ENCODE measurements around the gene ISLR2. TPM values are rescaled to one million over a fixed set of nuclear protein-coding genes. Genes with fewer than 3 reads are reported as not detected.
"Not testable (repeated sequence)": the region's sequence is repeated elsewhere in the genome, so short reads cannot be mapped to it uniquely, and the experiment has no call there.

Gene ISLR2
- total RNA-seq, 6 donors from 2014 or later = under 0.01 to 2.5 (median 1.3) TPM; not detected in 3

- TF ChIP-seq POLR2A (IDR thresholded peaks at IDR 0.05) = no peak
- no peak for TF ChIP-seq CTCF (IDR thresholded peaks at IDR 0.05)
- TF ChIP-seq POLR2AphosphoS5 (IDR thresholded peaks at IDR 0.05) = no peak
- TF ChIP-seq EP300 (IDR thresholded peaks at IDR 0.05) = no peak
- no peak for DNase-seq
- no peak for ATAC-seq (ENCODE audit: low FRiP score in 2 of 2)
- H3K36me3 ChIP-seq = no peaks in the 10 kb centered on the region
- H3K9me3 ChIP-seq = no peaks in the 10 kb centered on the region
- H3K27ac ChIP-seq = no peak overlapping the region
- no peaks in the 10 kb centered on the region for H3K27me3 ChIP-seq
- H3K4me3 ChIP-seq = no peak overlapping the region
- H3K4me1 ChIP-seq = peaks cover 0 to 5% (median 3%) of the 10 kb centered on the region in 4 donors
- 92 to 94% methylated on average over 1 of the region's 1 CpG for WGBS, 2 donors
Observed at GRCh38 chr15:74159773-74160172, 29.4 kb downstream of the ISLR2 start.

GRCh38 chr15:74160390-74160789 is 30.0 kb downstream of the ISLR2 start:
- H3K4me3 ChIP-seq; H3K4me1 ChIP-seq; H3K27ac ChIP-seq; H3K9me3 ChIP-seq; H3K27me3 ChIP-seq; ATAC-seq (ENCODE audit: low FRiP score in 2 of 2); H3K36me3 ChIP-seq; DNase-seq: not testable (repeated sequence)
- WGBS, 2 donors = 97 to 99% methylated on average over 3 of the region's 3 CpGs

GRCh38 chr15:74162195-74162536 is 31.8 kb downstream of the ISLR2 start:
- H3K27me3 ChIP-seq; DNase-seq; H3K4me3 ChIP-seq; H3K27ac ChIP-seq; H3K4me1 ChIP-seq; H3K9me3 ChIP-seq; ATAC-seq (ENCODE audit: low FRiP score in 2 of 2); H3K36me3 ChIP-seq: not testable (repeated sequence)
- 82 to 88% methylated on average over 3 of the region's 3 CpGs for WGBS, 2 donors

- Histone ChIP-seq H3K9me3 (no peaks in the 10 kb centered on the region), H3K27ac (no peak overlapping the region), H3K27me3 (no peaks in the 10 kb centered on the region), H3K36me3 (no peaks in the 10 kb centered on the region), H3K4me3 (no peak overlapping the region), H3K4me1 (no peaks in the 10 kb centered on the region)
- ATAC-seq (ENCODE audit: low FRiP score in 2 of 2) (no peak), DNase-seq (no peak)
- 81 to 96% methylated on average over 1 of the region's 1 CpG for WGBS, 2 donors
- TF ChIP-seq CTCF (IDR thresholded peaks at IDR 0.05) (no peak), POLR2A (IDR thresholded peaks at IDR 0.05) (no peak), POLR2AphosphoS5 (IDR thresholded peaks at IDR 0.05) (no peak), EP300 (IDR thresholded peaks at IDR 0.05) (no peak)
Observed at GRCh38 chr15:74165461-74165860, 35.1 kb downstream of the ISLR2 start.

GRCh38 chr15:74167891-74168331 is 37.5 kb downstream of the ISLR2 start:
- no peaks in the 10 kb centered on the region for H3K9me3 ChIP-seq
- DNase-seq = no peak
- WGBS, 2 donors = 83 to 88% methylated on average over 4 of the region's 4 CpGs
- no peak for ATAC-seq (ENCODE audit: low FRiP score in 2 of 2)
- H3K4me1 ChIP-seq = peaks cover 0 to 7% (median 3%) of the 10 kb centered on the region in 4 donors
- H3K4me3 ChIP-seq = no peak overlapping the region
- TF ChIP-seq POLR2A (IDR thresholded peaks at IDR 0.05) (no peak), CTCF (IDR thresholded peaks at IDR 0.05) (no peak), POLR2AphosphoS5 (IDR thresholded peaks at IDR 0.05) (no peak), EP300 (IDR thresholded peaks at IDR 0.05) (no peak)
- no peaks in the 10 kb centered on the region for H3K27me3 ChIP-seq
- H3K36me3 ChIP-seq = no peaks in the 10 kb centered on the region
- no peak overlapping the region for H3K27ac ChIP-seq

- Histone ChIP-seq H3K27ac (no peak overlapping the region), H3K4me1 (peaks cover 0 to 12% (median 5%) of the 10 kb centered on the region in 4 donors), H3K27me3 (no peaks in the 10 kb centered on the region), H3K36me3 (no peaks in the 10 kb centered on the region), H3K9me3 (no peaks in the 10 kb centered on the region), H3K4me3 (no peak overlapping the region)
- no peak for ATAC-seq (ENCODE audit: low FRiP score in 2 of 2)
- no peak for TF ChIP-seq POLR2A (IDR thresholded peaks at IDR 0.05)
- TF ChIP-seq CTCF (IDR thresholded peaks at IDR 0.05) = no peak
- TF ChIP-seq EP300 (IDR thresholded peaks at IDR 0.05) = no peak
- no peak for TF ChIP-seq POLR2AphosphoS5 (IDR thresholded peaks at IDR 0.05)
- WGBS, 2 donors = 47 to 58% methylated on average over 3 of the region's 3 CpGs
- DNase-seq = no peak
Observed at GRCh38 chr15:74168711-74169126, 38.3 kb downstream of the ISLR2 start.

Data from upper lobe of left lung (tissue), 6 donors.